NAMALWA (cell line): ENCODE measurements around the gene ZC3H14.
"Not testable (repeated sequence)": the region's sequence is repeated elsewhere in the genome, so short reads cannot be mapped to it uniquely, and the experiment has no call there.

Experiments used
- DNase-seq: peaks from one replicate; pipeline ENCODE4 v3.0.0-alpha.2; 2015; ENCODE audit warnings: low spot score

ZC3H14 gene, protein sequence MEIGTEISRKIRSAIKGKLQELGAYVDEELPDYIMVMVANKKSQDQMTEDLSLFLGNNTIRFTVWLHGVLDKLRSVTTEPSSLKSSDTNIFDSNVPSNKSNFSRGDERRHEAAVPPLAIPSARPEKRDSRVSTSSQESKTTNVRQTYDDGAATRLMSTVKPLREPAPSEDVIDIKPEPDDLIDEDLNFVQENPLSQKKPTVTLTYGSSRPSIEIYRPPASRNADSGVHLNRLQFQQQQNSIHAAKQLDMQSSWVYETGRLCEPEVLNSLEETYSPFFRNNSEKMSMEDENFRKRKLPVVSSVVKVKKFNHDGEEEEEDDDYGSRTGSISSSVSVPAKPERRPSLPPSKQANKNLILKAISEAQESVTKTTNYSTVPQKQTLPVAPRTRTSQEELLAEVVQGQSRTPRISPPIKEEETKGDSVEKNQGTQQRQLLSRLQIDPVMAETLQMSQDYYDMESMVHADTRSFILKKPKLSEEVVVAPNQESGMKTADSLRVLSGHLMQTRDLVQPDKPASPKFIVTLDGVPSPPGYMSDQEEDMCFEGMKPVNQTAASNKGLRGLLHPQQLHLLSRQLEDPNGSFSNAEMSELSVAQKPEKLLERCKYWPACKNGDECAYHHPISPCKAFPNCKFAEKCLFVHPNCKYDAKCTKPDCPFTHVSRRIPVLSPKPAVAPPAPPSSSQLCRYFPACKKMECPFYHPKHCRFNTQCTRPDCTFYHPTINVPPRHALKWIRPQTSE

GRCh38 chr14:88562831-88563686, at the start of gene ZC3H14:
TSS of gene ZC3H14 (plus strand) at chr14:88563037. CDS start at chr14:88563134, 97 bp downstream.
- peak; percentile 93 for DNase-seq

- no peak for DNase-seq
These were observed 47.2 kb upstream of the ZC3H14 start for GRCh38 chr14:88515499-88516221.

DNA sequence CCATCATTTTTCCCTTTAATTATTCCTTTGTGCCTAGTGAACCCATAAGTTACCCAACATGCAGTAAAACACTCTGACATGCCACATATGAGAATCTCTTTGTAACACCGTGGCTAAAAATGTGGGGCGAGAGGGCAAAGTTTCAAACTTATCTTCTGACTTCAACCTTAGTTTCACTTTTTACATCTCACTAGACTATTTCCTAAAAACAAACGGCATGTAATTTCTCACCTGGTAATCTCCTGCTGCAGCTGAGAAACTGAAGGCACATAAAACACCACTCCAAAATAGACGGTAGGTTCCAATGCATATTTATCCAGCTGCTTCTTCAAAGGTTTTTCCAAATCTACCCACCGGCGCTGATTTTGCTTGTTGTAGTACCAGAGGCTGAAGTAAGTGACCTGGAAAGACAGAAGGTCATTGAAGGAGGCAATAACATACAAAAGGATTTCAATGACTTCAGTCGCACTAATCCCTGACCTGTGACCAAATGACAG, 45.9 kb upstream of the ZC3H14 start:
- DNase-seq = no peak

DNA sequence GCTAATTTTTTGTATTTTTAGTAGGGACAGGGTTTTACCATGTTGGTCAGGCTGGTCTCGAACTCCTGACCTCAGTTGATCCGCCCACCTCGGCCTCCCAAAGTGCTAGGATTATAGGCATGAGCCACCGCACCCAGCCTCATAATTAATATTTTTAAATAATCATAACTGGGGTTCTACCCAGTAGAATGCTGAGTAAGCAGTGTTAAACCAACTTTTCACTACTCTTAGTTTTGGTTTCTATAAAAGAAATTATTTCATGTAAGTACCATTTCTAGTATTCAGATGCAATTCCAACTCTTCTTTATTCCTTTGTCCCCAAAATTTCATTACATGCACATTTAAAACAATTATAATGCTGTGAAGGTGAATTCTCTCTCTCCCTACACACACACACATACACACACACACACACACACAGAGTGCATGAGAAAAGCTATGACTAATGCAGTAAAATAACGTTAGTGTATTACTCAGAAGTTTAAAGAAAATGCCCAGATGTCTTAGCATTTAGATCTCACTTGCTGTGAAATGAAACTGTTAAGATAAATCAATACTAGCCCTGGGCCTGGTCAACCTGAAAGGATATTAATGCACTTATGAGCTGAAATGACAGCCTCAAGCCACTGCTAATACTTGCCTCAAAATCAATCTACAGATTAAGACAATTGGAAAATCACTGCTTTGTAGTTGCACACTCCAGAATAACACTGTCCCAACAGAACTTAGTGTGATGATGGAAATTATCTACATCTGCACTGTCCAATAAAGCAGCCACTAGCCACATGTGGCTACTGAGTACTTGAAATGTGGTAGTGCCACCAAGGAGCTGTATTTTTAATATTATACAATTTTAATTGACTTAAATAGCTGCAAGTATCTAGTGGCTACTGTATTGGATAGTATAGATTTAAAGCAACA, 44.0 kb upstream of the ZC3H14 start:
- DNase-seq = no peak

DNA sequence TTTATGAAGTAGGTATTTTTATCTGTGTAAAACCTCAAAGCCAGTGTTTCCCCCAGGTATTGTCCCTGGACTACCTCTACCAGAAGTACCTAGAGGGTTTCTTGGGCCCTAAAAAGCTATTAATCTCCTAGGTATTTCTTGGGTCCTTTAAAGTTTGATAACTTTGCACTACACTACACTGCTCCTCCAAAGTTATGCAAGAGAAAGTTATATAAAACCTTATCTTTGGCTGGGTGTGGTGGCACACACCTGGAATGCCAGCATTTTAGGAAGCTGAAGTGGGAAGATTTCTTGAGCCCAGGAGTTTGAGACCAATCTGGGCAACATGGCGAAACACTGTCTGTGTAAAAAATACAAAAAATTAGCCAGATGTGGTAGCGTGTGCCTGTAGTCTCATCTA, 42.9 kb upstream of the ZC3H14 start:
- DNase-seq = no peak

GRCh38 chr14:88521818-88522217, 41.0 kb upstream of the ZC3H14 start:
- no peak for DNase-seq

DNA sequence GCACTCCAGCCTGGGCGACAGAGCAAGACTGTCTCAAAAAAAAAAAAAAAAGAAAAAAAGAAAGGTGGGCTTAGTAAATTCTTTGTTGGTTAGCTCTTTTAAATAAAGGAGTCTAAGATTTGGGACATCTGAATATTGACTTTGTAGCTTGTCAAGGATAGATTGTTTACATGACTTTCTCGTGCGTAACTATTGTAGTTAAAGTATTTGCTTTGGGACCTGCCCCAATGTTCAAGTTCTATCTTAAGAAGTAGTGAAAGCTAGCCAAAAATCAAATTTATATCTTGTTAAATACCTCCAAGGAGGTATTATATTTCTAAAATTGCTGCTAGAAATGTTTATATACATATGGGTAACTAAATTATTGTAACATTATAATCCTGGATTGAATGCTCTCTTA, 40.4 kb upstream of the ZC3H14 start:
- DNase-seq = no peak

- DNase-seq = not testable (repeated sequence)
These were observed 32.9 kb upstream of the ZC3H14 start for GRCh38 chr14:88529889-88530288.

- DNase-seq = no peak
These were observed 29.7 kb upstream of the ZC3H14 start for GRCh38 chr14:88533064-88533602.

DNA sequence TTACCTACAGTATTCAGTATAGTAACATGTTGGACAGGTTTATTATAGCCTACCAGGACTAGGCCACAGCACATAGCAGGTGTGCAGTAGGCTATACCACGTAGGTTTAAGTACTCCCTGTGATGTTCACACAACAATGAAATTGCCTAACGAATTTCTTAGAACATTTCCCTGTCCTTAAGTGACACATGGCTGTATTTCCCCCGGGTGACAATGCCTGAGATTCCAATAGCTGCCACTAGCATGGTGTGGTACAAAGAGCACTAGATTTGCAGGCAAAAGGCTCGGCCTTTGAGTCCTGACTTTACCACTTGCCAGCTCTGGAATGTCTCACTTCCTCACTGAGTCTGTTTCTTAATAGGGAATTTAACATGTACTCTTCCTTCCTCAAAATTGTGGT, 27.7 kb upstream of the ZC3H14 start:
- DNase-seq = no peak

- DNase-seq = no peak
These were observed 27.0 kb upstream of the ZC3H14 start for GRCh38 chr14:88535813-88536212.

DNA sequence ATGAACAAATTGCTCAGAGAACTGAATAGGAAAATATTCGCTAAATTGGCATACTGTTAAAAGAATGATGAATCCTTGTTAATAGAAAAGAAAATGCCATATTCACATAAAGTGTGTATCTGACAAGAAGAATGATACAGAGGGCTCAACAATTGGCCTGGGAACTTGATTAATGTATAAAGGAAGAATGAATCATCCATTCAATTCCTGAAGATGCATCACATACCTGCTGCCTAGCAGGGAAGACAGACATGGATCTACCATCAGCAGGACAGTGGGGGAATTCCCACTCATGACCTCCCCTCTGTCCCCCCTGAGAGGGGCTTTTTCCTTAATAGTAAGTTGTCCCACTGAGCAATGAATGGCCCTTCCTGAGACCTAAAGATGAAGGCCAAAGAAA, 21.5 kb upstream of the ZC3H14 start:
- DNase-seq = no peak

DNA sequence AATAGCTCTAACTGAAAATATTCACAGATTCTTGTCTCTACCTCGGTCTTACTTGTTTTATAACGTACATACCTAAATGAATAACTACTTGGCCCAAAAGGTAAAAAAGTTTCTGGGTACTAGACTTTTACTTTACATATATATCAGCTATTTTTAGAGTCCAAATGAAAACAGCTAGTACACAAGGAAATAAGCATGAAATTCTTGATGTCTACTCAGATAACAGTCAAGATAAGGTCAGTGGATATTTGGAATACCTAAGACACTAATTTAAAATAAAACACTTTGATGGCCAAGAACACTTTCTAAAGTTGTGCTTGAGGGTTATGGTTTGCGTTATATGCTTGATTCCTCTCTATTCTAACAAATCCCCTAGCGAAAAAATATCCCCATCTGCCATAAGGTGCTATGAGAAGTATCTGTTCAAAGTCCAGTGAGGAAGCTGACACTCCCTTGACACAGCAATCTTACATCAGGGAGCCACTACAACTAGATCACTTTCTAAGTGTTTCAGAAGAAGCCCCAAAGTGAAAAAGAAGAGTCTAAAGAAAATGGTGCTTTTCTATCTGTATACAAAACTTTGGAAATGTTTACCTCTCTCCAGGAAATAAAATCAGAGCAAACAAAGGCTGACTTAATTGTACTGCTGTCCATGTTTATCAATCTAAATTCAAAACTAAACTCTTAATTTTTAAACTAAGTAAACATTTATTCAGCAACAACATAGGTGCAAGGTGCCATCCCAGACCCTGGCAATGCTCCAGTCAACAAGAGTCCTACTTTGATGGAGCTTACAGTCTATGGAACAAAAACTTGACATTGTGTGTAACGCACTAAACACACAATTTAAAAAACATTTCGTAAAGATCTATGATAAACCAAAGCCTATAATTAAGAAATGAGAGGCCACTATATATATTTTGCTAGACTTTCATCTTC, 19.7 kb upstream of the ZC3H14 start:
- no peak for DNase-seq

- no peak for DNase-seq
These were observed 17.6 kb upstream of the ZC3H14 start for GRCh38 chr14:88545256-88545655.

DNA sequence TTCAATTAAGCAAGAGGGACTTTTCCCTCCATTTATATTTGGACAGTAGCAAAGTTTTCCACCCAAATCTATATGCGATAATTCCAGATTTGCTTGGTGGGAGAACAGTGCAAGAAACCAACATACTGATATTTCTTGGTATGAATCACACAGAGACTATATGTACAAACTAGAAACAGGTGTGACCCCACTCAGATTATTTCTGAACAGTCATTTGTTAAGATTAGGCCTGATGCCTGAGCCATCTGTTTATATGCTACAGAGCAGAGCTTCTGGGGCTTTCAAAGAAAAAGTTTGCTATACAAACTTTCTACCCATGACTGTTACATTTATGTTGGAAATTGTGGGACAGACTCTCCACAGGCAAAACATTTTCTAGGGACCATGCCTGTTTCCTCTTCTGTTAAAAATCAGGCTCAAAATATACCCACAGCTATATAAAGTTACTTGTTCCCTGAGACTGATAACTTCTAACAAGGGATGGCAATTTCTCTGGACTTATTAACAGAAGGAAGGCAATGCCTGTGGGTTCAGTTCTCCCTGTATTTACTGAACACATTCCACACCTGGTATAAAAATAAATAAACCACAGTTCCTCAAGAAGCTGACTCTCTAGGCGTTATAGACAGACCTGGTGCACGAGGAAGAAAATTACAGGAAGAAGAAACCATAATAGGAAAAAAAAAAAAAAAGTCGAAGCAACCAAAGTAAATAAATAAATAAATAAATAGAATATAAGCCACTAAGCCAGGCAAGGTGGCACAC, 16.0 kb upstream of the ZC3H14 start:
- DNase-seq = no peak

- DNase-seq = no peak
These were observed 15.5 kb upstream of the ZC3H14 start for GRCh38 chr14:88547386-88547780.

DNA sequence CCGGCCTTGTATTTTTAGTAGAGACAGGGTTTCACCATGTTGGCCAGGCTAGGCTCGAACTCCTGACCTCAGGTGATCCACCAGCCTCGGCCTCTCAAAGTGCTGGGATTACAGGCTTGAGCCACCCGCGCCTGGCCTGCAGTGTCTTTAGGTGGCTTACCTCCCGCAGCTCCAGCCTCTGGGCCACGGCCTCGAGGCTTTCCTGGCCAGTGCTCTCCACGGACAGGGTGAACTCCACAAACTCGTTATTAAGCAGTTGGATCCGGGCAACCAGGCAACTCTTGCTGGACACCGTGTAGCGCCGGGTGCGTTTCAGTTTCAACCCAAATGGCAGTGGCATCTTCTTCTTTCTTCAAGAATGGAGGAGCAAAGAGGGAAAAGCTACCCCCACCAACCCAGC, 12.8 kb upstream of the ZC3H14 start:
- DNase-seq = no peak
